Prostate gland (tissue), 2 donors: Measurements from ENCODE around the gene DNM3. TPM values are rescaled to one million over a fixed set of nuclear protein-coding genes. Genes with fewer than 3 reads are reported as not detected.

ENCODE experiments used
- DNase-seq: peaks from one replicate; pipeline ENCODE4 v3.0.0-alpha.2; 2019; ENCODE audit warnings: low spot score
- H3K27ac ChIP-seq, 2 donors: fragments of 200-600 bp; sonication (generic); 2 replicates each; pipeline ENCODE4 v1.5.1; 2017 to 2019
- H3K27me3 ChIP-seq: fragments of 200-600 bp; sonication (generic); replicated peaks from 2 replicates; pipeline ENCODE4 v1.5.1; 2019; ENCODE audit not compliant: insufficient read depth
- H3K36me3 ChIP-seq, 2 donors: fragments of 200-600 bp; sonication (generic); 1 replicate in 1 of 2; 2 replicates in 1 of 2; pipeline versions ENCODE4 v1.5.1 to v1.8.1; 2017 to 2019
- H3K4me1 ChIP-seq: fragments of 200-600 bp; sonication (generic); replicated peaks from 2 replicates; pipeline ENCODE4 v1.5.1; 2019
- H3K4me3 ChIP-seq, 2 donors: fragments of 200-600 bp; sonication (generic); 2 replicates each; pipeline ENCODE4 v1.5.1; 2017 to 2019
- H3K9me3 ChIP-seq: fragments of 200-600 bp; sonication (generic); 2 replicates; pipeline ENCODE4 v1.5.1; 2017
- CTCF ChIP-seq, 4 experiments: fragments of 200-600 bp in 2 of 4; fragments of 450-650 bp in 2 of 4; sonication (generic) in 2 of 4; IDR thresholded peaks; 1 replicate in 3 of 4; 2 replicates in 1 of 4; pipeline ENCODE4 v1.5.1; 2016 to 2019; ENCODE audit warnings: antibody characterized with exemption in 4 of 4, mild to moderate bottlenecking in 2 of 4, moderate library complexity in 2 of 4
- POLR2A ChIP-seq: fragments of 450-650 bp; IDR thresholded peaks from one replicate; pipeline ENCODE4 v1.6.1; 2016; ENCODE audit warnings: antibody characterized with exemption, mild to moderate bottlenecking
- POLR2AphosphoS5 ChIP-seq: sonication (generic); formaldehyde crosslinking; IDR thresholded peaks from one replicate; pipeline ENCODE4 v1.6.1; 2017; ENCODE audit warnings: antibody characterized with exemption
- WGBS: methylation state at CpG from one replicate; pipeline ENCODE4 v1.1.5; 2018; 5-methylcytosine and 5-hydroxymethylcytosine counted together
- intact Hi-C: fragments of 100-400 bp; cut with DNase I; formaldehyde crosslinking; loops from one replicate; pipeline ENCODE4 v1.14.2; 2022
- total RNA-seq, 2 donors: library from RNA; depleted of rRNA; stranded (reverse); fragments of >200 nt; gene quantifications; one replicate each; pipeline ENCODE4 v1.1.0, GENCODE V29; 2016

Gene DNM3
- total RNA-seq, 2 donors from 2014 or later, result 2.3 to 5.3 TPM

GRCh38 chr1:171850651-171851350 lies 9.5 kb downstream of the DNM3 start:
- 80% methylated on average over 5 of the region's 5 CpGs for WGBS
- Histone ChIP-seq H3K27ac (no peak overlapping the region), H3K4me3 (no peak overlapping the region), H3K9me3 (no peaks in the 10 kb centered on the region), H3K36me3 (no peaks in the 10 kb centered on the region), H3K27me3 (no peaks in the 10 kb centered on the region), H3K4me1 (no peaks in the 10 kb centered on the region)
- intact Hi-C loops, result no loop called here
- no peak for DNase-seq
- TF ChIP-seq POLR2A, result no peak
- TF ChIP-seq CTCF (IDR thresholded peaks at IDR 0.05), result no peak
- no peak for TF ChIP-seq POLR2AphosphoS5

- TF ChIP-seq CTCF (IDR thresholded peaks at IDR 0.05), result no peak
- TF ChIP-seq POLR2A, result no peak
- TF ChIP-seq POLR2AphosphoS5, result no peak
- intact Hi-C loops, result no loop called here
These were observed 11.0 kb downstream of the DNM3 start for GRCh38 chr1:171852272-171852671.

GRCh38 chr1:171855381-171855780 lies 14.1 kb downstream of the DNM3 start:
- no peak for TF ChIP-seq CTCF (IDR thresholded peaks at IDR 0.05)
- no peak for TF ChIP-seq POLR2A
- no peak for TF ChIP-seq POLR2AphosphoS5
- no peaks in the 10 kb centered on the region for H3K27me3 ChIP-seq
- no peaks in the 10 kb centered on the region for H3K4me1 ChIP-seq
- no peaks in the 10 kb centered on the region for H3K36me3 ChIP-seq
- H3K9me3 ChIP-seq, result no peaks in the 10 kb centered on the region
- 90% methylated on average over 1 of the region's 1 CpG for WGBS
- intact Hi-C loops, result no loop called here
- no peak overlapping the region for H3K27ac ChIP-seq
- DNase-seq, result no peak
- no peak overlapping the region for H3K4me3 ChIP-seq

More at GRCh38 chr1:171852272-171852671, 11.0 kb downstream of the DNM3 start:
- Histone ChIP-seq H3K4me3 (no peak overlapping the region), H3K27me3 (no peaks in the 10 kb centered on the region), H3K27ac (no peak overlapping the region), H3K4me1 (no peaks in the 10 kb centered on the region), H3K9me3 (no peaks in the 10 kb centered on the region), H3K36me3 (no peaks in the 10 kb centered on the region)
- no peak for DNase-seq

- H3K27me3 ChIP-seq, result no peaks in the 10 kb centered on the region
- no peak overlapping the region for H3K27ac ChIP-seq
- no peaks in the 10 kb centered on the region for H3K4me1 ChIP-seq
- no peak for DNase-seq
- intact Hi-C loops, result no loop called here
- H3K9me3 ChIP-seq, result no peaks in the 10 kb centered on the region
- no peaks in the 10 kb centered on the region for H3K36me3 ChIP-seq
- WGBS, result 82% methylated on average over 3 of the region's 3 CpGs
- no peak overlapping the region for H3K4me3 ChIP-seq
- no peak for TF ChIP-seq CTCF (IDR thresholded peaks at IDR 0.05)
- TF ChIP-seq POLR2A, result no peak
- TF ChIP-seq POLR2AphosphoS5, result no peak
These were observed 17.4 kb downstream of the DNM3 start for GRCh38 chr1:171858696-171859095.

GRCh38 chr1:171860696-171861095 lies 19.4 kb downstream of the DNM3 start:
- Histone ChIP-seq H3K27ac (no peak overlapping the region), H3K4me3 (no peak overlapping the region), H3K27me3 (no peaks in the 10 kb centered on the region), H3K36me3 (no peaks in the 10 kb centered on the region), H3K9me3 (no peaks in the 10 kb centered on the region), H3K4me1 (no peaks in the 10 kb centered on the region)
- WGBS, result 68% methylated on average over 1 of the region's 1 CpG
- intact Hi-C loops, result no loop called here
- TF ChIP-seq POLR2A (no peak), CTCF (IDR thresholded peaks at IDR 0.05) (no peak), POLR2AphosphoS5 (no peak)
- DNase-seq, result no peak
